ENCODE measurements around the gene ALDOA. TPM values are rescaled to one million over a fixed set of nuclear protein-coding genes. Genes with fewer than 3 reads are reported as not detected.

ALDOA gene
- total and polyA plus RNA-seq, 9 of the 15 experiments (the other 6 are each of a cell fraction or from before 2014, with no cell fraction given) = 311 to 2,224 (median 1,293) TPM

- TF ChIP-seq HBP1 (CRISPR knock-in tag; IDR thresholded peaks at IDR 0.05) = peak; percentile 70; the same call in 1 of the 2 replicates
- TF ChIP-seq ZNF695 (CRISPR knock-in tag; IDR thresholded peaks at IDR 0.05) = peak; percentile 88
- TF ChIP-seq HNRNPUL1 (IDR thresholded peaks at IDR 0.05; ENCODE audit: low read length) = no peak
- TF ChIP-seq SNAPC5 (CRISPR knock-in tag; IDR thresholded peaks at IDR 0.05) = no peak
- no peak for TF ChIP-seq HES1 (IDR thresholded peaks at IDR 0.05; ENCODE audit: low read depth)
- TF ChIP-seq POLR2AphosphoS2 (IDR thresholded peaks at IDR 0.05; ENCODE audit: low read length) = no peak
- TF ChIP-seq HLTF (IDR thresholded peaks at IDR 0.05) = no peak
- 0 out of 2 replicates have a peak, but pooled peaks have one; percentile 43 for TF ChIP-seq CHAMP1 (IDR thresholded peaks at IDR 0.05)
- no peak; the same call in 1 of the 2 replicates for TF ChIP-seq ZNF384 (IDR thresholded peaks at IDR 0.05; ENCODE audit: low read depth, low read length)
- peak; percentile 62 for TF ChIP-seq BHLHE40 (IDR thresholded peaks at IDR 0.05; ENCODE audit: low read length)
- 0 out of 2 replicates have a peak, but pooled peaks have one; percentile 60 for TF ChIP-seq PPARD (CRISPR knock-in tag; IDR thresholded peaks at IDR 0.05)
- TF ChIP-seq FOS (IDR thresholded peaks at IDR 0.05; ENCODE audit: extremely low read depth, insufficient read length) = no peak
- TF ChIP-seq RFX1 (IDR thresholded peaks at IDR 0.05) = no peak; the same call in 1 of the 2 replicates
- no peak for TF ChIP-seq PRPF4 (IDR thresholded peaks at IDR 0.05; ENCODE audit: insufficient read depth, low read depth, low read length, poor library complexity, severe bottlenecking)
- TF ChIP-seq GTF2A2 (tag; IDR thresholded peaks at IDR 0.05) = no peak
- TF ChIP-seq SETDB1 (IDR thresholded peaks at IDR 0.05; ENCODE audit: low read length) = no peak
- TF ChIP-seq ZBTB11 (CRISPR knock-in tag; IDR thresholded peaks at IDR 0.05) = peak in 1 of 3 experiments; percentile 60; a peak in 2 of 6 replicates
- no peak; the same call in 1 of the 2 replicates for TF ChIP-seq TEAD4 (IDR thresholded peaks at IDR 0.05; ENCODE audit: low read length)
- 0 out of 2 replicates have a peak, but pooled peaks have one; percentile 56 for TF ChIP-seq TEAD4 (CRISPR knock-in tag; IDR thresholded peaks at IDR 0.05; ENCODE audit: borderline replicate concordance)
- TF ChIP-seq NR3C1 (CRISPR knock-in tag; IDR thresholded peaks at IDR 0.05) = no peak
These were observed 26.9 kb downstream of the ALDOA start (continued) for GRCh38 chr16:30092373-30093010.

Measured in K562 (cell line).